ENCODE results near the gene TRIM67.

- TF ChIP-seq POLR2A (IDR thresholded peaks at IDR 0.05; ENCODE audit: low read depth, low read length) (no peak), POLR2AphosphoS5 (IDR thresholded peaks at IDR 0.05; ENCODE audit: low read depth, low read length) (no peak)
Measured at GRCh38 chr1:231210126-231210525, 48.3 kb downstream of the TRIM67 start.
